ENCODE data around the gene BTBD16. TPM values are rescaled to one million over a fixed set of nuclear protein-coding genes. Genes with fewer than 3 reads are reported as not detected.

The BTBD16 gene
- total and polyA plus RNA-seq, 7 experiments from 2014 or later, result not detected

GRCh38 chr10:122230222-122230621 lies 40.9 kb upstream of the BTBD16 start:
- H3K4me1 ChIP-seq (ENCODE audit: control insufficient read depth in 2 of 2, insufficient read depth in 2 of 2, low read length in 2 of 2), result no peaks in the 10 kb centered on the region
- Mint-ChIP-seq H3K4me3 (no peak overlapping the region), H3K27me3 (peaks cover 1 to 26% (median 18%) of the 10 kb centered on the region in 5 donors), H3K9me3 (no peaks in the 10 kb centered on the region), H3K27ac (no peak overlapping the region), H3K4me1 (peaks cover 0 to 1% (median 0%) of the 10 kb centered on the region in 7 donors), H3K36me3 (no peaks in the 10 kb centered on the region)
- ChIA-PET CTCF (no interaction called here), POLR2A (no interaction called here)
- H3K9me3 ChIP-seq (ENCODE audit: control insufficient read depth in 2 of 3, low read length in 3 of 3), result no peaks in the 10 kb centered on the region
- intact Hi-C loops (cut with micrococcal nuclease), result no loop called here
- H3K36me3 ChIP-seq (ENCODE audit: control insufficient read depth in 2 of 3, insufficient read depth in 3 of 3, low read length in 3 of 3), result no peaks in the 10 kb centered on the region
- H3K4me3 ChIP-seq (ENCODE audit: low read length), result no peak overlapping the region
- H3K27me3 ChIP-seq (ENCODE audit: control insufficient read depth in 2 of 2, insufficient read depth in 2 of 2, low read length in 2 of 2), result no peaks in the 10 kb centered on the region
- no peak overlapping the region for H3K27ac ChIP-seq (ENCODE audit: low read depth, low read length)
- DNase-seq, result no peak
- no peak for ATAC-seq

- POLR2A ChIA-PET, result no interaction called here
- intact Hi-C loops (cut with micrococcal nuclease), result no loop called here
- Histone ChIP-seq H3K27me3 (ENCODE audit: control insufficient read depth in 2 of 2, insufficient read depth in 2 of 2, low read length in 2 of 2) (no peaks in the 10 kb centered on the region), H3K4me3 (ENCODE audit: low read length) (no peak overlapping the region), H3K9me3 (ENCODE audit: control insufficient read depth in 2 of 3, low read length in 3 of 3) (no peaks in the 10 kb centered on the region), H3K27ac (ENCODE audit: low read depth, low read length) (no peak overlapping the region), H3K4me1 (ENCODE audit: control insufficient read depth in 2 of 2, insufficient read depth in 2 of 2, low read length in 2 of 2) (no peaks in the 10 kb centered on the region), H3K36me3 (ENCODE audit: control insufficient read depth in 2 of 3, insufficient read depth in 3 of 3, low read length in 3 of 3) (no peaks in the 10 kb centered on the region)
- Mint-ChIP-seq H3K4me3 (no peak overlapping the region), H3K9me3 (no peaks in the 10 kb centered on the region), H3K36me3 (no peaks in the 10 kb centered on the region), H3K4me1 (peaks cover 0 to 1% (median 0%) of the 10 kb centered on the region in 7 donors), H3K27ac (no peak overlapping the region), H3K27me3 (peaks cover 0 to 19% (median 8%) of the 10 kb centered on the region in 5 donors)
- ATAC-seq (no peak), DNase-seq (no peak)
- CTCF ChIA-PET, result no interaction called here
Measured at GRCh38 chr10:122232769-122233168, 38.3 kb upstream of the BTBD16 start.

GRCh38 chr10:122233857-122234348 lies 37.2 kb upstream of the BTBD16 start:
- intact Hi-C loops (cut with micrococcal nuclease), result no loop called here
- H3K36me3 Mint-ChIP-seq, result no peaks in the 10 kb centered on the region
- Histone ChIP-seq H3K27ac (ENCODE audit: low read depth, low read length) (no peak overlapping the region), H3K4me3 (ENCODE audit: low read length) (no peak overlapping the region), H3K27me3 (ENCODE audit: control insufficient read depth in 2 of 2, insufficient read depth in 2 of 2, low read length in 2 of 2) (no peaks in the 10 kb centered on the region), H3K36me3 (ENCODE audit: control insufficient read depth in 2 of 3, insufficient read depth in 3 of 3, low read length in 3 of 3) (no peaks in the 10 kb centered on the region), H3K9me3 (ENCODE audit: control insufficient read depth in 2 of 3, low read length in 3 of 3) (no peaks in the 10 kb centered on the region), H3K4me1 (ENCODE audit: control insufficient read depth in 2 of 2, insufficient read depth in 2 of 2, low read length in 2 of 2) (no peaks in the 10 kb centered on the region)
- peaks cover 0 to 1% (median 0%) of the 10 kb centered on the region in 7 donors for H3K4me1 Mint-ChIP-seq
- ATAC-seq, result no peak
- CTCF ChIA-PET, result no interaction called here
- peaks cover 0 to 19% (median 8%) of the 10 kb centered on the region in 5 donors for H3K27me3 Mint-ChIP-seq
- H3K4me3 Mint-ChIP-seq, result no peak overlapping the region
- no peak for DNase-seq
- POLR2A ChIA-PET, result no interaction called here
- no peaks in the 10 kb centered on the region for H3K9me3 Mint-ChIP-seq
- no peak overlapping the region for H3K27ac Mint-ChIP-seq

DNA sequence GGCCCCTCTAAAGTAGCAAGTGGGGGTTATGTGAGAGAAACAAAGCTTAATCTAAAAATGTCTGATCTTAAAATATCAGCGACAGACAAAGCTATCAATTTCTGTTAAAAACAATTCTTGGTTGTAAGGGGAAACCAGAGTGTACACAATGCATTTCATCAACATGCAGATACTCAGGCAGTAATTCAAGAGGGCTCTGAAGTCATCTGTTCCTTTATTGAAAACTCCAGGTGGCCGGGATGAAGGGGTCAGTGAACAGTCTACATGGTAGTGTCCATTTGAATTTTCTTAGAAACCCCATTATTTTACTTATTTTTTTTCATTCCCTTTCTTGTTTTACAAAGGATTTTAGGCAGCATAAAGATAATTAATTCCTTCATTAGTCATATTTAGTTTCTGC lies 36.7 kb upstream of the BTBD16 start:
- CTCF ChIA-PET, result no interaction called here
- no peak for DNase-seq

GRCh38 chr10:122236690-122237306 lies 34.3 kb upstream of the BTBD16 start:
- Mint-ChIP-seq H3K27me3 (peaks cover 0 to 19% (median 0%) of the 10 kb centered on the region in 5 donors), H3K36me3 (no peaks in the 10 kb centered on the region), H3K27ac (no peak overlapping the region), H3K4me3 (no peak overlapping the region), H3K9me3 (no peaks in the 10 kb centered on the region), H3K4me1 (no peaks in the 10 kb centered on the region)
- no peaks in the 10 kb centered on the region for H3K36me3 ChIP-seq (ENCODE audit: control insufficient read depth in 2 of 3, insufficient read depth in 3 of 3, low read length in 3 of 3)
- POLR2A ChIA-PET, result no interaction called here
- H3K9me3 ChIP-seq (ENCODE audit: control insufficient read depth in 2 of 3, low read length in 3 of 3), result no peaks in the 10 kb centered on the region
- no peaks in the 10 kb centered on the region for H3K4me1 ChIP-seq (ENCODE audit: control insufficient read depth in 2 of 2, insufficient read depth in 2 of 2, low read length in 2 of 2)
- no peak overlapping the region for H3K27ac ChIP-seq (ENCODE audit: low read depth, low read length)
- DNase-seq (no peak), ATAC-seq (no peak)
- no peak overlapping the region for H3K4me3 ChIP-seq (ENCODE audit: low read length)
- H3K27me3 ChIP-seq (ENCODE audit: control insufficient read depth in 2 of 2, insufficient read depth in 2 of 2, low read length in 2 of 2), result no peaks in the 10 kb centered on the region
- CTCF ChIA-PET, result no interaction called here
- intact Hi-C loops (cut with micrococcal nuclease), result no loop called here

More for the DNA sequence above, 36.7 kb upstream of the BTBD16 start:
- Histone ChIP-seq H3K27me3 (ENCODE audit: control insufficient read depth in 2 of 2, insufficient read depth in 2 of 2, low read length in 2 of 2) (no peaks in the 10 kb centered on the region), H3K4me3 (ENCODE audit: low read length) (no peak overlapping the region), H3K9me3 (ENCODE audit: control insufficient read depth in 2 of 3, low read length in 3 of 3) (no peaks in the 10 kb centered on the region), H3K4me1 (ENCODE audit: control insufficient read depth in 2 of 2, insufficient read depth in 2 of 2, low read length in 2 of 2) (no peaks in the 10 kb centered on the region), H3K27ac (ENCODE audit: low read depth, low read length) (no peak overlapping the region), H3K36me3 (ENCODE audit: control insufficient read depth in 2 of 3, insufficient read depth in 3 of 3, low read length in 3 of 3) (no peaks in the 10 kb centered on the region)
- Mint-ChIP-seq H3K9me3 (no peaks in the 10 kb centered on the region), H3K27me3 (peaks cover 0 to 18% (median 4%) of the 10 kb centered on the region in 5 donors), H3K36me3 (no peaks in the 10 kb centered on the region), H3K4me1 (peaks cover 0 to 1% (median 0%) of the 10 kb centered on the region in 7 donors), H3K27ac (no peak overlapping the region), H3K4me3 (no peak overlapping the region)
- intact Hi-C loops (cut with micrococcal nuclease), result no loop called here
- ATAC-seq, result no peak
- POLR2A ChIA-PET, result no interaction called here

- no peaks in the 10 kb centered on the region for H3K4me1 ChIP-seq (ENCODE audit: control insufficient read depth in 2 of 2, insufficient read depth in 2 of 2, low read length in 2 of 2)
- ChIA-PET CTCF (no interaction called here), POLR2A (no interaction called here)
- intact Hi-C loops (cut with micrococcal nuclease), result no loop called here
- no peak for ATAC-seq
- no peak overlapping the region for H3K27ac ChIP-seq (ENCODE audit: low read depth, low read length)
- no peaks in the 10 kb centered on the region for H3K9me3 Mint-ChIP-seq
- H3K9me3 ChIP-seq (ENCODE audit: control insufficient read depth in 2 of 3, low read length in 3 of 3), result no peaks in the 10 kb centered on the region
- H3K27ac Mint-ChIP-seq, result no peak overlapping the region
- H3K4me1 Mint-ChIP-seq, result no peaks in the 10 kb centered on the region
- no peak overlapping the region for H3K4me3 ChIP-seq (ENCODE audit: low read length)
- no peaks in the 10 kb centered on the region for H3K36me3 Mint-ChIP-seq
- H3K27me3 Mint-ChIP-seq, result peaks cover 0 to 22% (median 0%) of the 10 kb centered on the region in 5 donors
- H3K36me3 ChIP-seq (ENCODE audit: control insufficient read depth in 2 of 3, insufficient read depth in 3 of 3, low read length in 3 of 3), result no peaks in the 10 kb centered on the region
- DNase-seq, result no peak
- no peaks in the 10 kb centered on the region for H3K27me3 ChIP-seq (ENCODE audit: control insufficient read depth in 2 of 2, insufficient read depth in 2 of 2, low read length in 2 of 2)
- H3K4me3 Mint-ChIP-seq, result no peak overlapping the region
Measured at GRCh38 chr10:122237331-122237990, 33.6 kb upstream of the BTBD16 start.
